Sciatic nerve (tissue), 2 donors: ENCODE results near the gene BTBD18. TPM values are rescaled to one million over a fixed set of nuclear protein-coding genes. Genes with fewer than 3 reads are reported as not detected.
"Not testable (repeated sequence)": the region's sequence is repeated elsewhere in the genome, so short reads cannot be mapped to it uniquely, and the experiment has no call there.

Experiments used
- ATAC-seq: fragments of 200-7000 bp; cut with Tn5 transposase; one replicate; pipeline ENCODE4 v1.9.1; 2020; ENCODE audit warnings: mild to moderate bottlenecking, moderate library complexity
- DNase-seq: peaks from one replicate; pipeline ENCODE4 v3.0.0-alpha.2; 2020; ENCODE audit warnings: low spot score
- intact Hi-C: fragments of 100-400 bp; cut with DNase I; formaldehyde crosslinking; loops from one replicate; pipeline ENCODE4 v1.14.2; 2022
- total RNA-seq: library from RNA; stranded (reverse); fragmentation: NEBNext Ultra II Directional; extraction: Animal tissue kit (Norgen Biotek cat#: 25700); gene quantifications from one replicate; pipeline ENCODE4 v1.2.1, GENCODE V29; 2021
- donor health status: DM: no; HTN: no; CAD: no.
- donor health status: DM: no; HTN: no; CAD: no.

Gene BTBD18
- total RNA-seq, 1 donor from 2014 or later = not detected

GRCh38 chr11:57744357-57744756 lies 7.3 kb downstream of the BTBD18 start:
- ATAC-seq (no peak), DNase-seq (no peak)
- intact Hi-C loops = loop anchor here (10.0 kb wide), 1 partner anchor 60 kb away; no protein-coding TSS in a partner anchor

GRCh38 chr11:57742087-57742452 lies 9.5 kb downstream of the BTBD18 start:
- no peak for ATAC-seq
- DNase-seq = no peak
- intact Hi-C loops = loop anchor here (10.0 kb wide), 1 partner anchor 63 kb away; no protein-coding TSS in a partner anchor

GRCh38 chr11:57741132-57742086 lies 10.2 kb downstream of the BTBD18 start, which contains the start of gene SELENOH:
TSS of gene SELENOH (plus strand) at chr11:57741491. CDS start at chr11:57741596, 105 bp downstream.
- DNase-seq = peak; percentile 96
- ATAC-seq = peak; percentile 99
- intact Hi-C loops = loop anchor here (10.0 kb wide), 1 partner anchor 63 kb away; no protein-coding TSS in a partner anchor

GRCh38 chr11:57735619-57736298 lies 15.9 kb downstream of the BTBD18 start:
- DNase-seq (no peak), ATAC-seq (no peak)
- intact Hi-C loops = no loop called here

GRCh38 chr11:57732661-57733060 lies 19.0 kb downstream of the BTBD18 start:
- DNase-seq (no peak), ATAC-seq (no peak)
- intact Hi-C loops = no loop called here

GRCh38 chr11:57729479-57729878 lies 22.1 kb downstream of the BTBD18 start:
- intact Hi-C loops = no loop called here
- DNase-seq (no peak), ATAC-seq (no peak)

- DNase-seq (no peak), ATAC-seq (no peak)
- intact Hi-C loops = no loop called here
These were observed 22.8 kb downstream of the BTBD18 start for GRCh38 chr11:57728829-57729228.

GRCh38 chr11:57727185-57727584 lies 24.4 kb downstream of the BTBD18 start:
- intact Hi-C loops = no loop called here
- ATAC-seq = no peak
- DNase-seq = no peak

- DNase-seq, ATAC-seq, intact Hi-C loops: not testable (repeated sequence)
These were observed 34.9 kb downstream of the BTBD18 start for GRCh38 chr11:57716726-57717125.

- DNase-seq (no peak), ATAC-seq (no peak)
- intact Hi-C loops = no loop called here
These were observed 37.8 kb downstream of the BTBD18 start for GRCh38 chr11:57713835-57714234.

- DNase-seq (peak; percentile 94), ATAC-seq (peak; percentile 98)
- intact Hi-C loops = no loop called here
These were observed 39.1 kb downstream of the BTBD18 start, which contains the start of gene TMX2 for GRCh38 chr11:57712256-57713150. TSS of gene TMX2 (plus strand) at chr11:57712593. CDS start at chr11:57712619, 26 bp downstream.

- intact Hi-C loops = no loop called here
- peak; percentile 71 for ATAC-seq
- peak; percentile 88 for DNase-seq
These were observed 40.0 kb downstream of the BTBD18 start, which contains the start of gene MED19 for GRCh38 chr11:57711414-57712255. TSS of gene MED19 (minus strand) at chr11:57712215. CDS start at chr11:57712179, 36 bp downstream.

- ATAC-seq (no peak), DNase-seq (no peak)
- intact Hi-C loops = no loop called here
These were observed 41.7 kb downstream of the BTBD18 start for GRCh38 chr11:57709802-57710367.

GRCh38 chr11:57705432-57705831 lies 46.2 kb downstream of the BTBD18 start:
- intact Hi-C loops, DNase-seq, ATAC-seq: not testable (repeated sequence)

GRCh38 chr11:57704932-57705331 lies 46.7 kb downstream of the BTBD18 start:
- ATAC-seq (no peak), DNase-seq (no peak)
- intact Hi-C loops = no loop called here

- DNase-seq = no peak
- peak; percentile 17 for ATAC-seq
- intact Hi-C loops = no loop called here
These were observed 48.3 kb downstream of the BTBD18 start for GRCh38 chr11:57703341-57703740.

GRCh38 chr11:57700425-57700824 lies 51.2 kb downstream of the BTBD18 start:
- intact Hi-C loops = no loop called here
- no peak for DNase-seq
- ATAC-seq = no peak
